NCI-H526 (cell line): ENCODE results near the gene CBX3.
"Not testable (repeated sequence)": the region's sequence is repeated elsewhere in the genome, so short reads cannot be mapped to it uniquely, and the experiment has no call there.

Source experiments
- DNase-seq, 2 experiments: peaks; one replicate each; lab custom pipeline; 2025; lab: John Stamatoyannopoulos, UW

CBX3 gene

DNA sequence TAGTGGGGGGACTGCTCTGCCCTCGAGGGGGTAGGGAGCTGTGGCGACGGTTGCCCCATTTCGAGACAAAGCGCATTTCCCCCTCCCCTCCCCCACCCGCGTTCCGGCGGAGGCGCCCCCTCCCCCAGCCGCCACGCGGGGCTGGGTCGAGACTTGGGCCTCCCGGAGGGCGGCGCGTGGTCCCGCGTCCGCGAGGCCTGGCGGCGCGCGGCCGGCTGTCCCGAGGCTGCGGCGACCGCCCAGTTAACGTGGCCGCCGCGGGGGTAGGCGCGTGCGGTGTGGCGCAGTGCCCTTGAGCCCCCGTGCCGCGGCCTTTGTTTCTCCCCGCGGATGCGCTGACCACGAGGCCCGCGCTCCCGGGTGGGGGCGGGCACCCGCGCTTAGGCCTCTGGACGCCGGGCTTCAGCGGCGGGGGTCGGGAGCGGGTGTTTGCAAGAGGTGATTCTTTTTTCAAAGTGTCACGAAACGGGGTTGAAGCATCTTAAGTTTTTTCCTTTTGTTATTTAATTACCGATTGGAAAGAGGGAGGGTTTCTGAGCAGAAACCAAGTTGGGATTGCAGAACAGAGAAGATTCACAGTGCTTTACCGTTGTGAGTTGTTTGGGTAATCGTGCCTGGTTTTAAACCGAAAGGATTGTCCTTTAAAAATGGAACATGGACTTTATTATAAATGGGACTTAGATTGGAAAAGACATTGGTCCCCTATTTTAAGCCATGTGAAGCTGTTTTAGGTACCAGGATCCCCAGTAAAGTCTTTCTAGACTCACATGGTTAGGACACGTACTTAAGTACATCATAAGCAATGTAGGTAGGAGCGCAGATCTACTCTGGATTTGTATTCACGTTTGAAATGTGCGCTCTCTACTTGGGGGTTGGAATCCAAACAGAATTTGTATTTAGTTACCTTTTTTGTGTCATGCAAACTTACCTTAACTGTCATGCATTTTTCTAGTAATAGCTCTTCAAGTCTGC lies 760 bp downstream of the CBX3 start:
- peak in 1 of 2 experiments; percentile 65 for DNase-seq

DNA sequence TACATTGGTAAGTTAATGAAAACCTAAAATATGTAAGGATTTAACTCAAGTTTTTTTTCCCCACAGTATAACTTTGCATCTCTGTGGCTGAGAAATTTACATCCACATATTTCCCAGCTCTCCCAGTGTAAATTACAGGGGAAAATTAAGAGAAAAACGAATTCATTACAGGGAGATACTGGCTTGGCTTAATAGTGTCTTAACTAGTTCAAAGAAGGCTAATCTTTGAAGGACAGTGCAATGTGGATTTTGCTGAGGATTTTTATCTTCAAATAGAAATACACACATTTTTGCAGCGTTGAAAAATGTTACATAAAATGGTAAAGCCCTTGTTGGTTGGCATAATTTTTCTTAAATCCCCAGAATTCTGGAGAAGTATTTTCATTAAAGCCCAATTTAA lies 1.5 kb downstream of the CBX3 start:
- no peak for DNase-seq

DNA sequence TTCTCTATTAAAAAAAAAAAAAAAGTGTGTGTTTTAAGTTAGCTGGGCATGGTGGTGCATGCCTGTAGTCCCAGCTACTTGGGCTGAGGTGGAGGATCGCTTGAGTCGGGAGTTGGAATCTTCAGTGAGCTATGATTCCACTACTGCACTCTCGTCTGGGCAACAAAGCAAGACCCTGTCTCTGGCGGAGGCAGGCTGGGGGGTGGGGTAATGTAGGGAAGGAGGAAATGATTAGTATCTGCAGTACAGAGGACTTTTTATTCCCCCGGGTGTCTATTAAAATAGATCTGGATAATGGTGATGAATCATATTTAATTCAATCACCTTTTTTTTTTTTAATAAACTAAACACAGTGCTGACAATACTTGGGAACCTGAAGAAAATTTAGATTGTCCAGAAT lies 6.5 kb downstream of the CBX3 start:
- no peak for DNase-seq

DNA sequence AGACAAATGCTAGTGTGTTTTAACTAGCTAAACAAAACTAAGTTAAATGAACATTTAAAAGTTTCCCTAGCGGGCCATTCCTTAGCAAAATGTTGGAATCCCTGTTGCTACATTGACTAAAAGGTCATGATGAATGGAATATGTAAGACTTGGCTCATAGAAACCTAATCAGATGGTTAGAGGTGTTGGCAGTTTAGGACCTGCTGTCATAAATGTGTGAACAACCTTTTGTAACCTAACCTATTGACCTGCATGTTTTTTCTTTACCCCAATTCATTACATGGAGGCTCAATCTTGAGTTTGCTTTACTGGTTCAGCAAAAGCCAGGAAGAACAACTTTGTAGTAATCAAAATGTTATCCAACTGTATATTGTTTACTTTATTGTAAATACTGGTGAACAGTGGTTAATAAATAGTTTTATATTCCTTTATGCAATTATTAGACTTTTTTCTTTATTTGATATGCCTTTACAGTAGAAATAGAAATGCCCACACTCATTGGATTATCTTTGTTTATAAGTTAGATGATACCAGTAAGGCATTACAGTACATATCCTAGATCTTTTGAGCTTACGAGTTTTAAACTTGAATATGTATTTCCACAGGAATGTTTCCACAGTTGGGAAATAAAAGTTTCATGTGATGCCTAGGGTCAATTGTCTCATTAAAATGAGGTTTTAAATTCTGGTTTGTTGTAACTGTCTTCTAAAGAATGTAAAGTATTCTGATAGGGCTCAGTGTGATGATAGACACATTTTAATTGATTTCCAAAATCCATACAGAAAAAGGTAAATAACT lies 11.6 kb downstream of the CBX3 start:
- DNase-seq, result no peak

DNA sequence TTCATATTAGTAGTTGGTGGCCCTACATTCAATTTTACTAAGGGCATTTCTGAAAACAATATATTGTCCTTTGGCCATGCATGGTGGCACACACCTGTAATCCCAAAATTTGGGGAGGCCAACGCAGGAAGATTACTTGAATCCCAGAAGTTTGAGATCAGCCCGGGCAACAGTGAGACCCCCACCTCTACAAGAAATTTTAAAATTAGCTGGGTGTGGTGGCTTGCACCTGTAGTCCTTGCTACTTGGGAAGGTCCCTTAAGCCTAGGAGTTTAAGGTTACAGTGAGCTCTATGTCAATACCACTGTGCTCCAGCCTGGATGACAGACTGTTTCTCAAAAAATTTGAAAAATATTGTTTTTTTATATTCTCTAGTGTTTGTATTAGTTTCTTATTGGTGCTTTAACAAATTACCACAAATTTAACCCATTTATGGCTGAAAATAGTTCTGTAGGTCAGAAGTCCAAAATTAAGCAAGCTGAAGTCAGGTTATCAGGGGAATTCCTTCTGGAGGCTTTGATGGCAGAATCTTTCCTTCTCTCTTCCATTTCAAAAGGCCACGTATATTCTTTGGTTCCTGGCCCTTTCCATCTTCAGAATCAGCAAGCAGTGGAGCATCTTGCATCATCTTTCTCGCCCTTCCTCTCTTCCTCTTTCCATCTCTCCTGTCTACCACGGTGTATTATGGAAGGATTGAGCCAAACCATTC lies 12.4 kb downstream of the CBX3 start:
- DNase-seq, result no peak

DNA sequence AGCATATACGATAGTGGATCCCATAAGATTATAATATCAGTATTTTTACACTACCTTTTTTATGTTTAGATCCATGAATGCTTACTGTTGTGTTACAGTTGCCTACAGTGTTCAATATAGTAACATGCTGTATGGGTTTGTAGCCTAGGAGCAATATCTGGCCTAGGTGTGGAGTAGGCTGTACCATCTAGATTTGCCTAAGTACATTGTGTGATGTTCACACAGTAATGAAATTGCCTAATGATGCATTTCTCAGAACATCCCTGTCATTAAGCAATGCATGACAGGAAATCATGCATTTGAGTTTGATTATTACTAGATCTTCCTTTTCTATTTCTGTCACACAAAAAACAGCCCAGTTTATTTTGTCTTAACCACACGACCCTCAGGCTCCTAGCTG lies 14.5 kb downstream of the CBX3 start:
- peak; percentile 53 to 73 for DNase-seq

DNA sequence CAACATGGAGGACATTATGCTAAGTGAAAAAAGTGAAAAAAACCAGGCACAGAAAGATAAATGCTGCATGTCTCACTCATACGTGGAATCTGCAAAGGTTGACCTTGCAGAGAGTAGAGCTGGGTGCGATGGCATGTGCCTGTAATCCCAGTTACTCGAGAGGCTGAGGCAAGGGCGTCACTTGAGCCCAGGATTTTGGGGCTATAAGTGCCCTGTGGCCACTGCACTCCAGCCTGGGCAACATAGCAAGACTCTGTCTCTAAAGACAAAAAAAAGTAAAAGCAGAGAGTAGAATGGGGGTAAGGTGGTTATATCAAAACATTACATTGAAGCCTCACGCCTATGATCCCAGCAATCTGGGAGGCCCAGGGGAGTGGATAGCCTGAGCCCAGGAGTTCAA lies 22.8 kb downstream of the CBX3 start:
- DNase-seq, result no peak

DNA sequence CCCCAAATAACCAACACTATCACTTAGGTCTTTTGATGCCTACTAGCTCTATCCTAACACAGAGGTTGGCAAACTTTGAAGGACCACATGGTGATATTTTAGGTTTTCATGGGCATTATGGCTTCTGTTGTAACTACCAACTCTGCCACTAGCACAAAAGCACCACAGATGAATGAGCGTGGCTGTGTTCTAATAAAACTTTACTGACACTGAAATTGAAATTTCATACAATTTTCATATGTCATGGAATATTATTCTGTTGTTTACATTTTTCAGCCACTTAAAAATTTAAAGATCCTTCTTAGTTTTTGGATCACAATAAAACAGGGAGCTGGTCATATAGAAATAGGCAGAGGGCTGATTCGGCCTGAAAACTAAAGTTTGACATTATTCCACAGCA lies 26.4 kb downstream of the CBX3 start:
- no peak for DNase-seq

DNA sequence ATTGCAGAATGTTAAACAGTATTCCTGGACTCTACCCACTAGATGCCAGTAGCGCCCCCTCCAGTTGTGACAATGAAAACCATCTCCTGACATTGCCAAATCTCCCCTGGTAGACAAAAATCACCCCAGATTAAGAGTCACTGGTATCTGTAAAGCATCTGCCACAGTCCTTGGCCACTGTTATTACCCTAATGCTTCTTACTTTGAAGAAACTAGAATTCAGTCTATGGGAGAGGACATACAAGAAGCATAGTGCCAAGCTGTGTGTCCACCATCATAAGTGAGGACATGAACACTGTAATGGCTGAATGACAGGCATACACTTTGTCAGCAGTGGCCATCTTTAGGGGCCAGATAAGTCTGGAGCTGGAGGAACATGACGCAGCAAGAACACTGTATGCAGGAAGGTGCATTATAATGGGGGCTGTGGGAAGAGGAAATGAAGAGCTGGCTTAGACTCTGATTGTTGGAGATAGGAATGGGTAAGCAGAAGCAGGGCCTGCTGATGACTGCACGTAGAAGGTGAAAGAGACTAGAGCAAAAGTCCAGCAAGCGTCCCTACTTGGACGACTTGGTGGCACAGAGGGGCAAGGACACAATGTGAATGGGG lies 32.5 kb downstream of the CBX3 start:
- DNase-seq, result no peak

DNA sequence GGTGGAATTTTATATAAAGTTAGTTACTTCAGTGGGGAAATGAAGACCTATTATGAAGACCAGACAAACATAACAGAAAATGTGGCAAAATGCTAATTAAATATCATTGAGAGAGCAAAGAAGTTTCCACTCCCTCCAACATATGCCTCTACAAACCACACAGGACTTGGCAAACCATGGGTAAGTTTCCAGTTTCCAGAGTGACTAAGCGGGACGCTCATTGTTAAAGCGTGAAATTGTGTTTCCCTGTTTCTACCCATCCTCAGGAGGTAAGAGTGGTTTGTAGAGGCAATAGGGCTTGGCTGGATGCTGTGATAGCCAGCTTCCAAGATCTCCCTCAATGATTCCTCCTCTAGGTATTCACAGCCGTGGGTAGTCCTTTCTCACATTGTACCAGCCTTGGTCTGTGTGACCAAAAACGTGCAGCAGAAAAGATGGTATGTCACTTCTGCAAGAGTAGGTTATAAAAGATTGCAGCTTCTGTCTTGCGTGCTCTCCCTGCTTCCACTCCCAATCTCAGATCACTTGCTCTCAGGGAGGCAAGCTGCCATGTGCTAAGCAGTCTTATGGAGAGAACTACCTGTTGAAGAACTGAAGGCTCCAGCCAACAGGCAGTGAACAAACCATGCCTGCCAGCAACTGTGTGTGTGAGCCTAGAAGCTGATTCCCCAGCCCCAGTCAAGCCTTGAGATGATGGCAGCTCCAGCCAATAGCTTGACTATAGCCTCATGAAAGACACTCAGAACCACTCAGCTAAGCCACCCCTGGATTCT lies 35.7 kb downstream of the CBX3 start:
- DNase-seq, result no peak

DNA sequence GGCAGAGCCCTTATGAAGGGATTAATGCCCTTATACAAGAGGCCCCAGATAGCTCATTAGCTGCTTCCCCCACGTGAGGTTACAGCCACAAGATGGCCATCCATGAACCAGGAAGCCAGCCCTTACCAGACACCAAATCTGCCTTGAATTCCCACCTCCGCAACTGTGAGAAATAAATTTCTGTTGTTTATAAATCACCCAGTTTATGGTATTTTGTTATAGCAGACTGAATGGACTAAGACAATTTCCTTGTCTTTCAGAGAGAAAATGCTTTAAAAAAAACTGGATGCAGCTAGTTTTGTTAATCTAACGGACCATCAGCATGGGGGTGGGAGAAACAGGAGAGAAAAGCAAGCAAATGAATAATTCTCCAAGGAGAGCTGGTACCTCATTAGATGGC lies 36.5 kb downstream of the CBX3 start:
- DNase-seq, result no peak

DNA sequence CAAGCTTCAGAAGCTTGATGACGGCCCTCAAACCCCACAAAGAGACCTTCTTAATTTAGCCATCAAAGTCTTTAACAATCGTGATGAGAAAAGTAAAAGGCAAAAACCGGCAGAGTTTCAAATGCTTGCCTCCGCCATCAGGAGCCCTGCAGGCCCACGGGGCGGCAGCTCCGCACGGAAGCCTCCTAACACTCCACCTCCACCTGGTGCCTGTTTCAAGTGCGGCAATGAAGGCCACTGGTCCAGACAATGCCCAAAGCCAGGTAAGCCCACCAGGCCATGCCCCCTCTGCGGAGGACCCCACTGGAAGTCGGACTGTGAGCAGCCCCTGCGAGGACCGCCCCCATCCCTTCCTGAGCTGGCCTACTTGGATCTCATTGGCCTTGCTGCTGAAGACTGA lies 43.6 kb downstream of the CBX3 start:
- DNase-seq, result no peak

DNA sequence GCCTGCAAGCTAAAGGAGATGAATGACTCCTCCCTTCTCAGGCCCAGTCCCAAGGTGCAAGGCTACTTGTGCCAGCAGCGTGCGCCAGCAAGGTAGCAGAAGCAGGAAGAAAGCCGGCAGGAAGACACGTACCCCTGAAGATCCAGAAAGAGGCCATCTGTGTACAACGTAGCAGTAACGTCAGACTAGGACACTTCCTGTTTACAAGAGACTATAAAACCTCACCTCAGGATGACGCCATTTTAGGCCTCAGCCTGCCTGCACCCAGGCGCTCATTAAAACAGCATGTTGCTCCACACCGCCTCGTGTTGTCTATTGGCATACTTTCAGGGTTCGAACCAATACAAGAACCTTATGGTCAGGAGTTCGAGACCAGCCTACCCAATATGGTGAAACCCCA lies 48.7 kb downstream of the CBX3 start:
- DNase-seq, result no peak

DNA sequence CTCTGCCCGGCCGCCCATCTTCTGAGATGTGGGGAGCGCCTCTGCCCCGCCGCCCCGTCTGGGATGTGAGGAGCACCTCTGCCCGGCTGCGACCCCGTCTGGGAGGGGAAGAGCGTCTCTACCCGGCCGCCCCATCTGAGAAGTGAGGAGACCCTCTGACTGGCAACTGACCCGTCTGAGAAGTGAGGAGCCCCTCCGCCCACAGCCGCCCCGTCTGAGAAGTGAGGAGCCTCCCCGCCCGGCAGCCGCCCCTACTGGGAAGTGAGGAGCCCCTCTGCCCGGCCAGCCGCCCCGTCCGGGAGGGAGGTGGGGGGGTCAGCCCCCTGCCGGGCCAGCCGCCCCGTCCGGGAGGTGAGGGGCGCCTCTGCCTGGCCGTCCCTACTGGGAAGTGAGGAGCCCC lies 60.3 kb downstream of the CBX3 start:
- not testable (repeated sequence) for DNase-seq
